CD4-positive, alpha-beta T cell treated with Interleukin-10 for 1 hour (primary cell): Measurements from ENCODE around the gene SLC6A11.

Source experiments
- DNase-seq: peaks from one replicate; pipeline ENCODE4 v3.0.0-alpha.2; 2020

Gene SLC6A11

DNA sequence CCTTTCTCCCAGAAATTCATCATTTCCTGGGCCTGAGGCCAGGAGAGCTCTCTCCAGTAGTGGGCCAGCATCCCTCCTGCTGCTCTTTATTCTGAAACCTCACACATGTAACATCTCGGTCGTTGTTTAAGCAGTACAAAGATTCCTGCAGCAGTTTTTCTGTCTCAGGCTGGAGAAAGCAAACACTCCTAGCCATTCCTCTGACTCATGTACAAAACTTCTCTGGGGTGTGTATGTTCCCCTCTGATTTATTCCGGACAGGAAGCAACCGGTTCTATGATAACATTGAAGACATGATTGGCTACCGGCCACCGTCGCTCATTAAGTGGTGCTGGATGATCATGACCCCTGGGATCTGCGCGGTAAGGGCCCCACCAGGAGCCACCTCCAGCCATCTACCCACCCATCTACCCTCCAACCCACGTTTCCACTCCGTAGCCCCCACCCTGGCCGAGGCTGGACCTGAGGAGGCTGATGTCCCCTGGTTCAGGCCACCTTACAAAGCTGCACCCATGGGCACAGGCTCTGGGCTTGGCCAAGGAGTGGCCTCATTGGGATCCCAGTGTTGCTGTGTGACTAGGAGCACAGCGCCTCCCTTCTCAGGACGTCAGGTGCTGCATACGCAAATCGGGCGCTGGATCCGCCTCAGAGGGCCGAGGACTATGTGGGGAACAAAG, 117.9 kb downstream of the SLC6A11 start:
- no peak for DNase-seq

DNA sequence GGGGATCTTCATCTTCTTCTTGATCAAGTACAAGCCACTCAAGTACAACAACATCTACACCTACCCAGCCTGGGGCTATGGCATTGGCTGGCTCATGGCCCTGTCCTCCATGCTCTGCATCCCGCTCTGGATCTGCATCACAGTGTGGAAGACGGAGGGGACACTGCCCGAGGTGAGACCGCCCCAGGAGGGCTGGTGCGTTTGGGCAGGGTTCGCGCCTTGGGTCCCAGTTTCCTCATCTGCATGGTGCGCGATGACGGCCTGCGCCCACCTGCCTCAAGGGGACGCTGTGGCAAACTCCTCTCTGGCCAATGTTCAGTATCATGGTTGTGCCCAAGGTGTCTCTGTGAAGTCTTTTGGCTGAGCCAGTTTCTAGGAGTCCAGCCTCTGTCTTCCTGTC, 119.0 kb downstream of the SLC6A11 start:
- DNase-seq: no peak

DNA sequence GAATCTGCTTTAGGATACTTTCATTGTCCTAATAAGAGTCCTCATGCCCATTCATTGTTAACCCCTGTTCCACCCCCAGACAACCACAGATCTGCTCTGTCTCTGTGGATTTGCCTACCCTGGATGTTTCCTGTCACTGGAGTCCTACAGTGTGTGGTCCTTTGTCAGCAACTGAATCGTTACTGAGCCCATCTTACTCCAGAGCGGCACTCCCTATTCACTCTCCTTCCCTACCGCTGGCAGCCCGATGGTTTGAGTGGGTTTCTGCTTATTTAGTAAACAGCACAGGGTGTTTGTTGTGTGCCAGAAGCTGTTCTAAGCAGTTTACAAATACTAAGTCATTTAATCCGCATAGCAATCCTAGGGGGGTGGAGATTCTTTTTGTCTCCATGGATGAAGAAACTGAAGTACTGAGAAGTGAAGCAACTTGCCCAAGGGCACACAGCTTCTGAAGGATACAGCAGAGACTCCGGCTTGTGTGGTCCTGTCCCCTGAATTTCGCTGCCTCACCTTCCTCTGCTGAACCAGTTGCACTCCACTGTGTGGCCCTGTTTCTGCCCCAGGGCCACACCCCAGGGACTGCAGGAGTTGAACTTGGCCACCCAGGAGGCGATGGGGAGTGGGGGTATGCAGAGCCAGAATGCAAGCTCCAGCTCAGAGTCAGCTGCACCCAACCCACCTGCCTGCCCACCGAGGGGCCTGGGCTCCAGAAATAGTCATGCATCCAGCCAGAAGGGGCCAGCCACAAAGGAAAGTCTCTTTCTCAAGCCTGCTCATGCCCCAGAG, 120.0 kb downstream of the SLC6A11 start:
- DNase-seq: no peak

DNA sequence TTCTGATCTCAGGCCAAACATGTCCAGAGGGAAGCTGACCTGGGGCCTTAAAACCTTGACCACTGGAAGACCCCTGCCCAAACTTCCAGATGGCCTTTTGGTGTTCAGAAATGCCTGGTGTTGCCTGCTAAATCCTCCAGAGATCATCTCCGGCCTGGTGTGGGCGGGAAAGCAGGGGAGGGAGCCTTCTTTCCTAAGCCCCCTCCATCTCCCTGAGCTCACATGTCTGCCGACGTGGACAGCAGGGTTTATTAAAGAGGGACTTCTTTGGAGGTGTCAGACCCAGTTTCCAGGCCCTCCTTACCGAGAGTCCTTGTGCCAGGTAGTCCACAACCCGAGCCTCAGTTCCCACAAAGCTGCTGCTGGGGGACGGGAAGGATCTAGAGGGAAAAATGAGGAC, 120.7 kb downstream of the SLC6A11 start:
- DNase-seq: no peak

DNA sequence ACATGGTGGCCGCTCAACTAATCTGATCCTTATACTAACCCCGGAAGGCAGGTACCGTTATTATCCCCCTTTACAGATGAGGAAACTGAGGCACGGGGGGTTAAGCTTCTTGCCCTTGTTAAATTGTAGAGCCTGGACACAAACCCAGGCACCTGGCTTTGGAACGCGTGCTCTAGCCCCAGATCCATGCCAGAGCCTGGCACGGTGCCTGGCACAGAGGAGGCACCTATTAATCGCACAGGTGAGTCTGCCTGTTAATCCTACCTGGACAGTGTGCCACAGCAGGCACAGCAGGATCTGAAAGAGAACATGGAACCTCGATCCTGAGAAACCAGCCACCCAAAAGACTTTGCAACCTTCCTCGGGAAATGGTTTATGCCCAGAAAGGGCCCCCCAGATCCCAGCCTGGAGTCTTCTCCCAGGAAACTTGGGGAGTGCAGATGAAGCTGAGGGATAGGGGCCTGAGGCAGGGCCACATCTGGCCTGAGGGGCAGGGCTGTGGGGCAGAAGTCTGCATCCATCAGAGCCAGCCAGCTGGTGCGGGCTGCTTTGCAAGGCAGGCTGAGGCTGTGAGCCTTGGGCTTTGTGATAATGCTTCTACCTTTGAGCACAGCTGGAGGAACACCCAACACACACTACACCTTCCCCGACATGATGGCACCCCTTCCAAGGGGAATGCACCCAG, 121.3 kb downstream of the SLC6A11 start:
- no peak for DNase-seq

DNA sequence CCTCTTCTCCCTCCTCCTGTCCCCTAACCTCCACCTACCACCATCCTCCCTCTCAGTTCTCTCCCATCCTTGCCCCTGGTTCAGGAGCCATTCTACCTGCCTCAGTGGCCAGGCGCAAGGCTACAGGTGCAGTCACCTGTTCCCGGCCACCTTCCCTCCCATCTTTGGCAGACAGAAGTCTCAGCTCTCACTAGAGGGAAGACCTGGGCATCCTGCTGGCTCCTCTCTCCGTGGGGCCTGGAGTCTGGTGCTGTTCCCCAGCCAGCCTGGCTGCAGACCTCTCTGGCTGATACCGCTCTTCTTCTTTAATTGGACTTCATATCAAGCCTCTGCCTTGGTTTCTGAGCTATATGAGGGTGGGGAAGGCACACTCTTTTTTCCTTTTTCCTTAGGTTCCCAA, 123.5 kb downstream of the SLC6A11 start:
- DNase-seq: no peak

DNA sequence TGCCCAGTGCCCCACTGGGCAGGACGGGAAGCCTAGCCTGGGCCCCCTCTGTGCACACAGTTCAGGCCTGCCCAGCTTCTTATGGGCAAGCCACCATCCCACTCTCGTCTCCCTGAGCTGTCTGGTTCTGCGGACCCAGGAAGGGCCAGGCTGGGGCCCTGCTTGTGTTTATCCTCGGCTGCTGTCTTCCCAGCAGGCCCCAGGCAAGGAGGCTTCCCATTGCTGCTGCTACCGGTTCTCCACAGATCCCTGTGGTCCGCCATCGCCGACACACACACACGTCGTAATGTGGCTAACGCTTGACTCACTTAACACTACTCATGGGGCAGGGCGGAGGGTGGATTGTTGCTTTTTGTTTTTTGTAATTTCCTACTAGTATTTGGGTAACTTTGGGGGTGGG, 124.1 kb downstream of the SLC6A11 start:
- DNase-seq: no peak

DNA sequence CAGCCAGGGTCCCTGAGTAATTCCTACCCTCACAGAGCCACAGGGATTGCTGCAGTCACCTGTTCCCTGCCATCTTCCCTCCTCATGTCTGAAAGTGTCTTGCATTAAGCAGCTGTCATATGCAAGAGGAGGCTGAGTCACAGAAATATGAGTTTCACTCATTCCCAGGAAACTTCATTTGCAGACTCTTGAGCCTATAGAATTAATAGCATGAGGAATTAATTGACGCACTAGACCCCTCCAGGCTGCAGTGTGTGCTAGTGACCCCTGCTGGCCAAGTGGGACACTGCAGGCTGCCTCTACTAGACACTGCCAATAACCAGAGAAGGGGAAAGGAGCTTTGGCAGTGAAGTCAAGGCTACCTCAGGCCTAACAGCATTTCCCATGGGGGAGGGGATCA, 125.9 kb downstream of the SLC6A11 start:
- peak; percentile 11 for DNase-seq

DNA sequence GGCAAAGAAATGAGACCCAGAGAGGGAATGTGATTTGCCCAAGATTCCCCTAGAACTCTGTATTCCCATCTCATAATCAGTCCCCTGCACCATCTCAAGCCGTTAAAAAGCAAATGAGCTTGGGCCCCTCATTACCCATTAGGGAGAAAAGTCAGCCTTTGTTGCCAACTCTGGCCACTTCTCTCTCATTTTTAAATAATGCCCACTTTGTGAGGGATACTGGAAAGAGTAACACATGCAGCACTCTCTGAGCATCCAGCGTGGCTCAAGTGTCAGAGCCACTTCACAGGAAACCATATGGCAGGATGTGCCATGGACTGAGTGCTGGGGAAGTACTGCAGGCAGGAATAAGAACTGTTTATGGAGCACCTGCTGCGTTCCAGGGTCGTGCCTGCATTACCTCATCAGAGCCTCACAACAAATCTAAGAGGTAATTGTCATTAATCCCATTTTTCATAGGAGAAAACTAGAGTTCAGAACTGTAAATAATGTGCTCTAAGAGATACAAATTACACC, 126.7 kb downstream of the SLC6A11 start:
- no peak for DNase-seq

DNA sequence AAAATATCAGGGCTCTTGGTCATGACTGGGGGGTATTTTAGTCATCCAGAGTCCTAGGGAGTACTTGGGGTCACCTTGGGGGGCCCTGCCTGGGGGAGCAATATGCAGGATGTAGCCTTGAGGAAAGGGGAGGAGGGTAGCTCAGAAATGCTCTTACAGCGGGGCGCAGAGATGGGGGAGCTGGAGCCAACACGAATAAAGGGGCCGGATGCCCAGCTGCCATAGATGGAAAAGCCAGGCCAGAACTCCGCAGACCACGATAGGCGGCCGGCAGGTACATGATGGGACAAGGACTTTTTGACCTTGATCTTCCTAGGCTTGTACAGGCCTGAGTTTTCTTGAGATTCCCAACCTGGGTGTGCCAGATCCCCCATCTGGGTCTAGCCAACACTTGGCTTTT, 128.8 kb downstream of the SLC6A11 start:
- DNase-seq: no peak

DNA sequence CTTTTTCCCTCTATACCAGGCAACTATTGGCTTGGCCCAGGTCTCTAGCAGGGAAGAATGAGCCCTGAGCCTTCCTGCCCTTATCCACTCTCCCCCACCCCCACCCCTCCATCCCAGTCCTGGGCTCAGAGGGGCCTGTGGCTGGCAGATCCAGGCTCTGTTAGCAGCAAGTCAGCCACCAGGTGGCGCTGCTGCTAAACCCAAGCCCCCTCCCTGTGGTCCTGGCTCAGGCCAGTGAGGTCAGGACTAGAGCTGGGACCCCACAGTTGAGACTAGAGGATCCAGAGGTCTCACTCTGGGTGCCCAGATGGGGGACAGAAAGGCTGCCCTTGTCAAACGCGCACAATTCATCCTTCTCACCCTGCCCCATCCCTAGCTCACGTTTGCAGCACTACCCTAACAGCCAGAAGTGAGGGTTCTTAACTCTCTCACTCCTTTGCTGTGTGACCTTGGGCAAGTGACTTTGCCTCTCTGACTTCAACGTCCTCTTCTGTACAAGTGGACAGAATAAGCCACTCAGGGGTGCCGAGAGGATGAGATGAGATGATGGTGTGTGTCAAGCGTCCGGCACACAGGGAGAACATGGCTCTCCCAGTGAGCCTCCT, 129.8 kb downstream of the SLC6A11 start:
- peak; percentile 20 for DNase-seq

DNA sequence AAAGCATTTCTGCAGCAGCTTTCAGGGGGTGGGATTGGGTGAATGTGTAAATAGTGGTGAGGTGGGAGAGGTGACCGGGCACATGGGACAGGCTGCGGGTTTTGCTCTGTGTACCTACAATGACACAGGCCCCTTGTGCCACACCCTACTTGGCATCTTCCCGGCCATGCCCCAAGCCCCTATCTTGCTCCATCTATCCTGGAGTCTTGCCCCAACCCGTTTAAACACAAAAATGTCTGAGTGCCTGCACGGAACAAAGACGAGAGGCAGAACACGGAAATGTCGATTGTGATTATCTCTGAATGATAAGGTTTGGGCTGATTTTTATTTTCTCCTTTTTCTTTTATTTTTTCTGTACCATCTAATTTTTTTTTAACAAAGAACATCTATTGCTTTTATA, 130.5 kb downstream of the SLC6A11 start:
- no peak for DNase-seq

DNA sequence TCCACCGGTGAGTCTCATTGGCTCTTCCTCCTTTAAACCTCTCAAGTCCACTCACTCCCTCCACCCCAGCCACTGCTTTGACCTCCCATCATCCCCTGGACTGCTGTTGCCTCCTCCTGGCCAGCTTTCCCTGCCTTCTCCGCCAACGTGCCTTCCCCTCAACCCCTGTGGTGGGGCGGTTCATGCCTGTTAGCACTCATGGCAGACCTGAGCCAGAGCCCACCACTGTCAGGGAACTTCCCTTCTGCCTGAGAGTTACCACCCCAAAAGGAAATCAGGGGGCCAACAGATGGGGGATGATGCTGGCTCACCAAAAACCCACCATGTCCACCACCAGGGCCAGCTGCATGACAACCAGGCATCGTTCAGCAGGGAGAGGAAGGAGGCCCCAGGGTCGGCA, 132.3 kb downstream of the SLC6A11 start:
- DNase-seq: no peak

DNA sequence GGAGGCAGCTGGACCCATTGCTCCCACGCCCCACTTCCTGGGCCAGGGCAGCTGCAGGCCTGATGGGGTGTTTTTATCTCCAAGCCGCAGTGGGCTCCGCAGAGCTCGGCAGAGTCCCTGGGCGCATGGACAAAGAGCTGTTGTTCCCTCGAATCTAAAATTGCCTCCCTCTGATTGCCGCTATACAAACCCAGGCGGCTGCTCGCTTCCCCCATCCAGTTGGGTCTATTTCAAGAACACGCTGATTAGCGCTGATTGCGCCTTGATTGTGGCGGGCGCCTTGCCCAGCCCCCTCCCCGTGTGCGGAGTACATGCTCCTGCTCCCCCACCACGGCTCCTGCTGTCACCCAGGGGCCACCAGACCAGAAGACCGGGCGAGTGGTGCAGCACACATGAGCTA, 133.2 kb downstream of the SLC6A11 start:
- DNase-seq: no peak

DNA sequence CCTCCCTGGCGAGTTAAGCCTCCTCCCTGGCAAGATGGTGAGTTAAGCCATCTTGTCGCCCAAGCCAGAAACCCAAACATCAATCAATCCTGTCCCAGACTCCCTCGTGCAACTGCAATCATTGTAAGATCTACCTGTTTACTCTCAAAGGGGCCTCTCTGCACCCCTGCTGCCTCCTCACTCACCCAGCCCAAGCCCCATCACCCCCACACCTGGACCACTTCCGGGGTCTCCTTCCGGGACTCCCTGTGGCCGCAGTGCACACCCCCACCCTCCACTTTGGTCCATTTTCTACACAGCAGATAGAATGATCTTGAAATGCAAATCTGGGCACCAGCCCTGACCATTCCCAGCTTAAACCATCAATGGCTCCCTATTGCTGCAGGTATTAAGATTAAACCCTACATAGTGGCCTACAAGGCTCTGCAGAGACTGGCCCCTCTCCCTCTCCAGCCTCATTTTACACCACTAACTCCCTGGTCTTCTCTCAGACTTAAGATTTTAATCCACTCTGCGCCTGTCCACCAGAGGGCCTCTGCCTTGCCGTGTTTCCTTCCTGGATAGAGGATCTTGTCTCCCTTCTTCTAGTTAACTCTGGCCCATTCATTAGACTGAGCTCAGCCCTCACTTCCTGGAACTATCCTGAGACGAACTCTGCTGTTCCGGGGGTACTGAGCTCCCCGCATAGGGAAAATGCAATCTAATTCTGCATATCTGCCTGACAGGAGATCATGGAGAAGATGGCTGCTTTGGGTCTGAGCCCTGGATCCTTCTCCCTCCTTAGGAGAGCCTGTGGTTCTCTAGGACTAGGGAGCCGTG, 134.7 kb downstream of the SLC6A11 start:
- no peak for DNase-seq

DNA sequence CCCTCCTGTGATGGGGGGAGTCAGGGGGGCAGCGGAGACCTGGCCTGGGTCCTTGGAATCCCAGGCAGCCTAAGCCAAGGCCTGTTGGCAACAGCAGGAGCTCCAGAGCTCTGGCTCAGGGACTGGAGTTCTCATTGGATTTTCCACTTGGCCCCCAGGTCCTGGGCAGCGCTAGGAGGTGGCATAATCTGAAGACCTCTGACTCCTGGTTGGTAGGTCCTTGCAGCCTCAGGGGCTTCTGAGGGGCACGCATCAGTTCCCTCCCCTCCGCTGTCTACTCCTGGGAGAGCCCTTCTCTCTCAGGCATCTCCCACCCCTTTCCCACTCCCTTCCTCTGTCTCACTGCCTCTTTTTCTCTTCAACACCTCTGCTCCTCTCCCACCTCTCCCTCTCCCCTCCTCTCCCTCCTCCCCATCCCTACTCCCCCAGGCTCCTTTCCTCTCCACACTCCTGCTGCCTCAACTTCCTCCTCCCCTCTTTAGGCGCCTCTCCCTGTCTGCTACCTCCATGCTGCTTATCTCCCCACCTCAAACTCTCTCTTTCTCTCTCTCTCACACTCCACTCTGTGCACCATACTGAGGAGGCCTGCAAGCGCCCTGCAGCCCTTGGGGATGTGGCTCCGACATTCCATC, 135.4 kb downstream of the SLC6A11 start:
- no peak for DNase-seq

DNA sequence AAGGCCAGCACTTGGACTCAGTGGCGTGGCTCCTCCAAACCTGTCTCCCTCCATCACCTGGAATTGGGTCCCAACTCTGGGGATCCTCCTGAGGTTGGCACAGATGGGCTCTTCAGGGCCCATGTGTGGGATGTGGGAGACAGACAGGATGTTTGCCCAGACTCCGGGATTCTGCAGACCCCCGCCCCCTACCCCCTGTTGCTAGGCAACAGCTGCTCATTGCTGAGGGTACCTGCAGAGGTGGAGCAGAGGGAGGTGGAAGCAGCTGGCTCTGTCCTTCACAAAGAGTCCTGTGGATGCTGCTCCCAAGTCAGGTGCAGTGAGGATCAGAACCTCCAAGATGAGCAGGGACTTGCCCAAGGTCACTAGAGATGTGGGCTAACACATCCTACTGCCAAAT, 136.5 kb downstream of the SLC6A11 start:
- no peak for DNase-seq

DNA sequence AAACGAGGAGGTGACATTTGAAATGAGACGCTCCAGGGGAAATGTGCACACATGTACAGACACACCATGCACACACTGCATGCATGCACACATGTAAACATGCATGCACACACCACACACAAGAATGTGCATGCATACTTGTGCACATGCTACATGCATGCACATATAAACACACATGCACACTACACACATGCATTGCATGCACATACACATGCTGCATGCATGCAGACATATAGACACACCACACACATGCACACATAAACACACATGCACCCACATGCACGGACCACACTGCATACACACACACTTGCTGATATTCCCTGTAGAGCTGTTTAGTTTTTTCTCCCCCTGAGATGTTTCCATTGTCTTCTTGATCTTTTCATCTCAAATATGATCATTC, 138.7 kb downstream of the SLC6A11 start:
- DNase-seq: no peak

DNA sequence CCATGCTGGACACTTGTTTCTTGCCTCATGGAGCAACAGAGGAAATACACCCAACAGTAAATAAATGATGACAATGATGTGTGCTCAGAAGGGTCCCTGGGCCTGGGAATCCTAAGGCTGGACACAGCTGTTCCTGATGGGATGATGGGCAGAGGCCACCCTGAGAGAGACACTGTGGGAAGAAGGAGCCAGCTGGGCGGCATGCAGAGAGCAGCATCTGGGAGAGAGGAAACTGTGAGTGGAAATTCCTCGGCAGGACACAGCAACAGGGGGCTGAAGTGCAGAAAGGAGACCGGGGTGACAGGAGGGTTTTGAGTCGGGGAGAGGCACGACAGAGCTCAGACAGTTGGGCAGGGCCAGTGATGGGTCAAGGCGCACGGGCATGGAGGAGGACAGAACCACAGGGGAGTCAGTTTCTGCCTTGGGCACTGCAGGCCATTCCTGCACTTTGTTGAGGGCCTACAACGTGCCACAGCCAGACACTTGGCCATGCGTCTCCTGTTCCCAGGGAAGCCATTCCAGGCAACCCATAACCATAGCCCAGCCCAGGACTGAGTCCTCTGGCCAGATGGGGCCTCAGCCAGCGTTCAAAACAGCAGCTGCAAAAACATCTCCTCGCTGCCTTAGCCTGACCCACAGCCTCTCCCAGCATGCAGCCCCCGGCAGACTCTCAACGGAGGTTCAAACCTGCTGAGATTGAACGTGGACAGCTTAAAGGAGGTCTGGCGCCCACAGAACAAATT, 139.9 kb downstream of the SLC6A11 start:
- no peak for DNase-seq

DNA sequence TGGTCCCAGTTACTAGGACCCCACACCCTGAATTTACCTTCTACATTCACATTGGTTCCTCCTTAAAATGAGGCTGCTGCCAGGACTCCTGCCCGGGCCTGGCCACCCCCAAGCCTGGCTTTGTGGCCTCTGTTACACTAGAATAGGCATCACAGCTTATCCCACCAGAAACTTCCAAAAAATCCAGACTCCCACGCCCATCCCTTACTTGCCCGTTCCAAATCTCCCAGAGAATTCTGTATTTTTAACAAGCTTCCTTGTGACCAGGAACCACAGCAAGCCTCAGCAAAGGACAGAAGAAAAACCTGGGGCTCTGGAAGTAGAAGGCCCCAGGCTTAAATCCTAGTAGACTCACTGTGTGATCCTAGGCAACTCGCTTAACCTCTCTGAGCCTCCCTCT, 140.5 kb downstream of the SLC6A11 start:
- no peak for DNase-seq

DNA sequence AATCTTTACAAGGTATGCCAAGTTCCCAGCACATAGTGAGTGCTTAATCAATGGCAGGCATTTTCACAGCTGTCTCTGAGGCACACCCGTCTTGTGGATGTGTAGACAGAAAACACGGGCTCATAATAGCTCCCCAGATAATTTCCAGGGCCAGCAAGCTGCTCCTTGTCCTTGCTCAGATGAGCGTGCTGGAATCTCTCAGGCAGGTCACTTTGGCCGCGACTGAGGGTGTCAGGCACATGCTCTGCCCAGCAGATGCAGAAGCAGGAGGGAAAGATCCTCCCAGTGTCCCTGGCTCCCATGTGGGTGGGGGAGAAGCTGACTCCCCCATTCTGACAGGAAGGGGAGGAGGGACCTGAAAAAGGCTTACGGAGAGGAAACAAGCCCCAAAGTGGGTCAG, 141.0 kb downstream of the SLC6A11 start:
- no peak for DNase-seq
